Liver (tissue), 9 donors: ENCODE data around the gene SLBP. TPM values are rescaled to one million over a fixed set of nuclear protein-coding genes. Genes with fewer than 3 reads are reported as not detected.

Experiments used
- DNase-seq: peaks from one replicate; pipeline ENCODE4 v3.0.0-alpha.2; 2017; ENCODE audit warnings: low spot score
- H3K27ac ChIP-seq, 2 donors: one replicate each; pipeline ENCODE4 v1.7.0; 2013; ENCODE audit warnings: inconsistent platforms in 2 of 2, low read length in 2 of 2, control low read depth in 1 of 2, low read depth in 1 of 2, mild to moderate bottlenecking in 1 of 2
- H3K27me3 ChIP-seq, 4 donors: one replicate each; pipeline versions ENCODE4 v1.6.1 to v1.7.0; 2013; ENCODE audit warnings: low read length in 3 of 4, inconsistent platforms in 1 of 4, mild to moderate bottlenecking in 1 of 4, moderate library complexity in 1 of 4; ENCODE audit not compliant: control insufficient read depth in 4 of 4, insufficient read depth in 4 of 4
- H3K36me3 ChIP-seq, 4 donors: one replicate each; pipeline versions ENCODE4 v1.6.1 to v1.7.0; 2013; ENCODE audit warnings: low read length in 3 of 4, mild to moderate bottlenecking in 3 of 4, low read depth in 1 of 4, moderate library complexity in 1 of 4; ENCODE audit not compliant: control insufficient read depth in 4 of 4, insufficient read depth in 3 of 4
- H3K4me1 ChIP-seq, 4 donors: one replicate each; pipeline versions ENCODE4 v1.6.1 to v1.7.0; 2013; ENCODE audit warnings: low read length in 3 of 4, mild to moderate bottlenecking in 3 of 4, moderate library complexity in 1 of 4; ENCODE audit not compliant: control insufficient read depth in 4 of 4, insufficient read depth in 4 of 4
- H3K4me3 ChIP-seq, 3 donors: one replicate each; pipeline versions ENCODE4 v1.6.1 to v1.7.0; 2013; ENCODE audit warnings: low read length in 3 of 3, control low read depth in 1 of 3, low read depth in 1 of 3, mild to moderate bottlenecking in 1 of 3
- H3K9ac ChIP-seq, 2 donors: one replicate each; pipeline ENCODE4 v1.7.0; 2013; ENCODE audit warnings: low read length in 2 of 2, mild to moderate bottlenecking in 2 of 2, moderate library complexity in 2 of 2, control low read depth in 1 of 2, low read depth in 1 of 2
- H3K9me3 ChIP-seq, 4 donors: one replicate each; pipeline versions ENCODE4 v1.6.1 to v1.7.0; 2013; ENCODE audit warnings: low read length in 3 of 4; ENCODE audit not compliant: control insufficient read depth in 4 of 4
- EGR1 ChIP-seq, 2 donors: IDR thresholded peaks; 2 replicates each; pipeline ENCODE4 v1.6.1; 2016 to 2018; ENCODE audit warnings: antibody characterized with exemption in 2 of 2, low read depth in 2 of 2
- FOXA1 ChIP-seq: IDR thresholded peaks from 2 replicates; pipeline ENCODE4 v1.6.1; 2016; ENCODE audit warnings: antibody characterized with exemption
- FOXA2 ChIP-seq: IDR thresholded peaks from 2 replicates; pipeline ENCODE4 v1.6.1; 2016; ENCODE audit warnings: antibody characterized with exemption
- GABPA ChIP-seq, 2 donors: IDR thresholded peaks in 1 of 2; conservative IDR thresholded peaks in 1 of 2; 2 replicates each; pipeline ENCODE4 v1.6.1; 2016; ENCODE audit warnings: antibody characterized with exemption in 2 of 2, mild to moderate bottlenecking in 1 of 2, moderate library complexity in 1 of 2
- HNF4A ChIP-seq, 2 donors: conservative IDR thresholded peaks; 2 replicates each; pipeline ENCODE4 v1.6.1; 2016; ENCODE audit warnings: antibody characterized with exemption in 2 of 2, mild to moderate bottlenecking in 2 of 2
- HNF4G ChIP-seq: IDR thresholded peaks from 2 replicates; pipeline ENCODE4 v1.6.1; 2016; ENCODE audit warnings: antibody characterized with exemption
- JUND ChIP-seq, 2 donors: IDR thresholded peaks; 2 replicates each; pipeline ENCODE4 v1.6.1; 2016; ENCODE audit warnings: antibody characterized with exemption in 2 of 2
- NR2F2 ChIP-seq: IDR thresholded peaks from 2 replicates; pipeline ENCODE4 v1.6.1; 2016; ENCODE audit warnings: antibody characterized with exemption
- RAD21 ChIP-seq, 2 donors: IDR thresholded peaks; 2 replicates each; pipeline ENCODE4 v1.6.1; 2016; ENCODE audit warnings: antibody characterized with exemption in 2 of 2, mild to moderate bottlenecking in 2 of 2
- RXRA ChIP-seq, 2 donors: IDR thresholded peaks; 2 replicates each; pipeline ENCODE4 v1.6.1; 2017 to 2018; ENCODE audit warnings: antibody characterized with exemption in 2 of 2, mild to moderate bottlenecking in 1 of 2
- SP1 ChIP-seq: IDR thresholded peaks from 2 replicates; pipeline ENCODE4 v1.6.1; 2018; ENCODE audit warnings: antibody characterized with exemption, mild to moderate bottlenecking
- TAF1 ChIP-seq: conservative IDR thresholded peaks from 2 replicates; pipeline ENCODE4 v1.6.1; 2016; ENCODE audit warnings: antibody characterized with exemption, mild to moderate bottlenecking
- YY1 ChIP-seq: IDR thresholded peaks from 2 replicates; pipeline ENCODE4 v1.6.1; 2016; ENCODE audit warnings: antibody characterized with exemption, mild to moderate bottlenecking
- WGBS: extraction: QIAGEN DNeasy Blood & Tissue Kit; methylation state at CpG from one replicate; pipeline ENCODE4 v1.1.7; 2013; 5-methylcytosine and 5-hydroxymethylcytosine counted together
- polyA plus RNA-seq, 2 donors: library from polyadenylated mRNA; stranded (reverse) in 1 of 2; unstranded in 1 of 2; fragments of 200-250 nt in 1 of 2; fragments of >200 nt in 1 of 2; fragmentation: Nextera tagmentation in 1 of 2; extraction: Ambion mirVana in 1 of 2; gene quantifications; one replicate each; pipeline versions ENCODE4 v1.2.1 to v1.2.3, GENCODE V29; 2013 to 2015
- total RNA-seq, 2 donors: library from RNA; depleted of rRNA; stranded (reverse); fragments of >200 nt; gene quantifications; one replicate each; pipeline ENCODE4 v1.2.3, GENCODE V29; 2014
- TF ChIP-seq, protein P1 (sequence below): IDR thresholded peaks from 2 replicates; pipeline ENCODE4 v1.6.1; 2016; ENCODE audit warnings: antibody characterized with exemption
- TF ChIP-seq, protein P2 (sequence below): IDR thresholded peaks from 2 replicates; pipeline ENCODE4 v1.6.1; 2016; ENCODE audit warnings: antibody characterized with exemption
- TF ChIP-seq, protein P3 (sequence below): fragments of 150-350 bp; IDR thresholded peaks from 2 replicates; pipeline ENCODE4 v1.5.1; 2017; ENCODE audit warnings: improper control_type of control experiment, low read depth, low read length; ENCODE audit not compliant: missing input control
- TF ChIP-seq, protein P4 (sequence below): IDR thresholded peaks from 2 replicates; pipeline ENCODE4 v1.6.1; 2016; ENCODE audit warnings: antibody characterized with exemption
- TF ChIP-seq, protein P5 (sequence below): IDR thresholded peaks from 2 replicates; pipeline ENCODE4 v1.6.1; 2016; ENCODE audit warnings: antibody characterized with exemption, mild to moderate bottlenecking
- donor health status: healthy.
- donor health status: healthy.
- donor health status: healthy.
- donor health status: healthy.
- donor health status: healthy.

Gene SLBP
- total and polyA plus RNA-seq, 4 donors, result 14.7 to 64.4 (median 17.4) TPM

DNA sequence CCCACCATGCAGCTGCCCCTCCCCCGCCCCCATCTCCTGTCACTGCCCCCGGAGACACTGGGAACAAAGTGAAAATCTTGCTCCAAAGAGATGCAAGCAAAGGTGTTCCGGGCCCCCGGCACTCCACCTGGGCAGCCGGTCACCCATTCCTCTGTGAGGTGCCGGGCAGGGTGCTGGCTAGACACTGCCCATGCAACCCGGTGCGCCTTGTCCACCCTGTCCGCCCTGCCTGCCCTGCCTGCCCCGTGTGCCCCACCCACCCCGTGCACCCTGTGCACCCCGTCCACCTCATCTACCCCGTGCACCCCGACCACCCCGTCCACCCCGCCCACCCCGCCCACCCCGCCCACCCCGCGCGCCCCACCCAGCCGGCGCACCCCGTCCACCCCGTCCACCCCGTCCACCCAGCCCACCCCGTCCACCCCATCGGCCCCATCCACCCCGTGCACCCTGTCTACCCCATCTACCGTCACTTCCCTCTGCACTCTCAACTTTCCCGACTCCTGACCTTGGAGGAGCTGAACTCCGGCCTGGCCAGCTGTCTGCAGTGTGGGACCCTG is 49.1 kb upstream of the SLBP start (continued):
- TF ChIP-seq JUND (IDR thresholded peaks at IDR 0.05), result no peak
- TF ChIP-seq, protein P1, sequence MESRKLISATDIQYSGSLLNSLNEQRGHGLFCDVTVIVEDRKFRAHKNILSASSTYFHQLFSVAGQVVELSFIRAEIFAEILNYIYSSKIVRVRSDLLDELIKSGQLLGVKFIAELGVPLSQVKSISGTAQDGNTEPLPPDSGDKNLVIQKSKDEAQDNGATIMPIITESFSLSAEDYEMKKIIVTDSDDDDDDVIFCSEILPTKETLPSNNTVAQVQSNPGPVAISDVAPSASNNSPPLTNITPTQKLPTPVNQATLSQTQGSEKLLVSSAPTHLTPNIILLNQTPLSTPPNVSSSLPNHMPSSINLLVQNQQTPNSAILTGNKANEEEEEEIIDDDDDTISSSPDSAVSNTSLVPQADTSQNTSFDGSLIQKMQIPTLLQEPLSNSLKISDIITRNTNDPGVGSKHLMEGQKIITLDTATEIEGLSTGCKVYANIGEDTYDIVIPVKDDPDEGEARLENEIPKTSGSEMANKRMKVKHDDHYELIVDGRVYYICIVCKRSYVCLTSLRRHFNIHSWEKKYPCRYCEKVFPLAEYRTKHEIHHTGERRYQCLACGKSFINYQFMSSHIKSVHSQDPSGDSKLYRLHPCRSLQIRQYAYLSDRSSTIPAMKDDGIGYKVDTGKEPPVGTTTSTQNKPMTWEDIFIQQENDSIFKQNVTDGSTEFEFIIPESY, result no peak

DNA sequence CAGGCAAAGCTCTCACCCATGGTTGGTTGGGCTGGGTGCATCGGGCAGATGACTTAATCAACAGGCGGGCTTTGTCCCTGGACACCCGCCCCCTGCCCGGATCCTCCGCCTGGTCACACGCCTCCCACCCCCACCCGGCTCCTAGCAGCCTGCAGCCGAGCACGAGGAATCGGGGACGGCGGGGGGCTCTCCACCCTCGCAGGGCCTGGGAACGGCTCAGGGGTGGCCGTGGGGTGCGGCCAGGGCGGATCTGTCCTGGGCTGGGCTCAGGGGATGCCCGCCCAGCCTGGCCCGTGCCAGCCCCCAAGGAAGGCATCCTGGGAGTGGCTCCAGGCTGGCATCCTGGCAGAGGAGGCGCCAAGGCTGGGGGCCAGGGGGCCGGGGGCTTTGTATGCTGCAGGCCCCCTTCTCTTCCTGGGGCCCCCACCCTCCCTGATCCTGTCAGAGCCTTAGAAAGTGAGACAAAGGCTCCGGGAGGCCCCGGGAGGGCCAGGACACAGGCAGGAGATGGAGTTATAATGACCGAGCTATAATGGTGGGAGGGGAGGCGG is 48.5 kb upstream of the SLBP start:
- peaks cover 0 to 5% (median 2%) of the 10 kb centered on the region in 4 donors for H3K4me1 ChIP-seq

More for the DNA sequence above, 48.5 kb upstream of the SLBP start:
- no peak overlapping the region for H3K4me3 ChIP-seq
- no peak overlapping the region for H3K27ac ChIP-seq
- no peak overlapping the region for H3K9ac ChIP-seq
- DNase-seq, result no peak
- no peaks in the 10 kb centered on the region for H3K9me3 ChIP-seq
- WGBS, result 58% methylated on average over 25 of the region's 25 CpGs
- TF ChIP-seq GABPA (IDR thresholded peaks at IDR 0.05 in 1 of 2, conservative IDR thresholded peaks at IDR 0.05 in 1 of 2) (no peak), HNF4G (no peak), NR2F2 (no peak), JUND (IDR thresholded peaks at IDR 0.05) (no peak), RAD21 (IDR thresholded peaks at IDR 0.05) (no peak), TAF1 (no peak), EGR1 (IDR thresholded peaks at IDR 0.05; ENCODE audit: low read depth in 2 of 2) (no peak), YY1 (no peak), FOXA2 (no peak), FOXA1 (no peak), HNF4A (conservative IDR thresholded peaks at IDR 0.05) (no peak), SP1 (no peak), RXRA (IDR thresholded peaks at IDR 0.05) (no peak)
- TF ChIP-seq, protein P1, result no peak
- TF ChIP-seq, protein P2, sequence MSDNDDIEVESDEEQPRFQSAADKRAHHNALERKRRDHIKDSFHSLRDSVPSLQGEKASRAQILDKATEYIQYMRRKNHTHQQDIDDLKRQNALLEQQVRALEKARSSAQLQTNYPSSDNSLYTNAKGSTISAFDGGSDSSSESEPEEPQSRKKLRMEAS, result no peak
- TF ChIP-seq, protein P3, sequence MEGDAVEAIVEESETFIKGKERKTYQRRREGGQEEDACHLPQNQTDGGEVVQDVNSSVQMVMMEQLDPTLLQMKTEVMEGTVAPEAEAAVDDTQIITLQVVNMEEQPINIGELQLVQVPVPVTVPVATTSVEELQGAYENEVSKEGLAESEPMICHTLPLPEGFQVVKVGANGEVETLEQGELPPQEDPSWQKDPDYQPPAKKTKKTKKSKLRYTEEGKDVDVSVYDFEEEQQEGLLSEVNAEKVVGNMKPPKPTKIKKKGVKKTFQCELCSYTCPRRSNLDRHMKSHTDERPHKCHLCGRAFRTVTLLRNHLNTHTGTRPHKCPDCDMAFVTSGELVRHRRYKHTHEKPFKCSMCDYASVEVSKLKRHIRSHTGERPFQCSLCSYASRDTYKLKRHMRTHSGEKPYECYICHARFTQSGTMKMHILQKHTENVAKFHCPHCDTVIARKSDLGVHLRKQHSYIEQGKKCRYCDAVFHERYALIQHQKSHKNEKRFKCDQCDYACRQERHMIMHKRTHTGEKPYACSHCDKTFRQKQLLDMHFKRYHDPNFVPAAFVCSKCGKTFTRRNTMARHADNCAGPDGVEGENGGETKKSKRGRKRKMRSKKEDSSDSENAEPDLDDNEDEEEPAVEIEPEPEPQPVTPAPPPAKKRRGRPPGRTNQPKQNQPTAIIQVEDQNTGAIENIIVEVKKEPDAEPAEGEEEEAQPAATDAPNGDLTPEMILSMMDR, result no peak
- TF ChIP-seq, protein P4, sequence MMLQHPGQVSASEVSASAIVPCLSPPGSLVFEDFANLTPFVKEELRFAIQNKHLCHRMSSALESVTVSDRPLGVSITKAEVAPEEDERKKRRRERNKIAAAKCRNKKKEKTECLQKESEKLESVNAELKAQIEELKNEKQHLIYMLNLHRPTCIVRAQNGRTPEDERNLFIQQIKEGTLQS, result no peak
- TF ChIP-seq, protein P5, sequence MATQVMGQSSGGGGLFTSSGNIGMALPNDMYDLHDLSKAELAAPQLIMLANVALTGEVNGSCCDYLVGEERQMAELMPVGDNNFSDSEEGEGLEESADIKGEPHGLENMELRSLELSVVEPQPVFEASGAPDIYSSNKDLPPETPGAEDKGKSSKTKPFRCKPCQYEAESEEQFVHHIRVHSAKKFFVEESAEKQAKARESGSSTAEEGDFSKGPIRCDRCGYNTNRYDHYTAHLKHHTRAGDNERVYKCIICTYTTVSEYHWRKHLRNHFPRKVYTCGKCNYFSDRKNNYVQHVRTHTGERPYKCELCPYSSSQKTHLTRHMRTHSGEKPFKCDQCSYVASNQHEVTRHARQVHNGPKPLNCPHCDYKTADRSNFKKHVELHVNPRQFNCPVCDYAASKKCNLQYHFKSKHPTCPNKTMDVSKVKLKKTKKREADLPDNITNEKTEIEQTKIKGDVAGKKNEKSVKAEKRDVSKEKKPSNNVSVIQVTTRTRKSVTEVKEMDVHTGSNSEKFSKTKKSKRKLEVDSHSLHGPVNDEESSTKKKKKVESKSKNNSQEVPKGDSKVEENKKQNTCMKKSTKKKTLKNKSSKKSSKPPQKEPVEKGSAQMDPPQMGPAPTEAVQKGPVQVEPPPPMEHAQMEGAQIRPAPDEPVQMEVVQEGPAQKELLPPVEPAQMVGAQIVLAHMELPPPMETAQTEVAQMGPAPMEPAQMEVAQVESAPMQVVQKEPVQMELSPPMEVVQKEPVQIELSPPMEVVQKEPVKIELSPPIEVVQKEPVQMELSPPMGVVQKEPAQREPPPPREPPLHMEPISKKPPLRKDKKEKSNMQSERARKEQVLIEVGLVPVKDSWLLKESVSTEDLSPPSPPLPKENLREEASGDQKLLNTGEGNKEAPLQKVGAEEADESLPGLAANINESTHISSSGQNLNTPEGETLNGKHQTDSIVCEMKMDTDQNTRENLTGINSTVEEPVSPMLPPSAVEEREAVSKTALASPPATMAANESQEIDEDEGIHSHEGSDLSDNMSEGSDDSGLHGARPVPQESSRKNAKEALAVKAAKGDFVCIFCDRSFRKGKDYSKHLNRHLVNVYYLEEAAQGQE, result no peak
- H3K36me3 ChIP-seq, result no peaks in the 10 kb centered on the region
- no peaks in the 10 kb centered on the region for H3K27me3 ChIP-seq
